Measurements from ENCODE around the gene ZNF398. TPM values are rescaled to one million over a fixed set of nuclear protein-coding genes. Genes with fewer than 3 reads are reported as not detected.

ZNF398 gene
- total and polyA plus RNA-seq, 9 of the 15 experiments (the other 6 are each of a cell fraction or from before 2014, with no cell fraction given): 4.0 to 18.6 (median 10.4) TPM

DNA sequence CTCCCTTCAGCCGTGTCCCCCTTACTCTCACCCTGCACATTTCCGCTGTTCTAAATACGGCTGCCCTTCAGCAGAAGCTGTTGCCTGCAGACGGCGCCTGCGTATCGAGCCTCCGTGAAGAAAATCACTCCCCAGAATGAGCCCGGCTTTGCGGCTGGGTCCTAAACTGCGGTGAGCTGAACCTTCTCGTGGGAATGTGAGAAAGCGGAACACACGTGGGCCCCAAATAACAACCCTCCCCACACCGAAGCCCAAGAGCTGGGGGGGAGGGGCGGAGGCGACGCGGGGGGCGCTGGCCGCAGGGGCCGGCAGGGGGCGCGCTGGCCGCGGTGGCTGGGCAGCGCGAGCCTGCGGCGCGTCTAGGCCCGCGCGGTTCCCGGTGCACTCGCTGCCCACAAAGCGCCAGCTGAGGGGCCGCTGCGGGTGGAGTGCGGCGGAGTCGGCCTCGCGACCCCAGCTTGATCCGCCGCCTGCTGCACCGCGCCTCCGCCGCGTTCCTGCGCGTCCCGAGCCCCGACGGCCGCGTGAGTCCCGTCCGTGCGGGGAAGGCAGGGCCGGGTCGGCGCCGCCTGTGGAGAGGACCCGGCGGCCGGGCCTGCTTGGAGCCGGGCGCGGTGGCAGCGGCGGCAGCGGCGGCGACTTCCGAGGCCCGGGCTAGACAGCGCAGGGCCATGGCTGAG lies at the start of gene ZNF398 (continued):
- TF ChIP-seq, protein P1, sequence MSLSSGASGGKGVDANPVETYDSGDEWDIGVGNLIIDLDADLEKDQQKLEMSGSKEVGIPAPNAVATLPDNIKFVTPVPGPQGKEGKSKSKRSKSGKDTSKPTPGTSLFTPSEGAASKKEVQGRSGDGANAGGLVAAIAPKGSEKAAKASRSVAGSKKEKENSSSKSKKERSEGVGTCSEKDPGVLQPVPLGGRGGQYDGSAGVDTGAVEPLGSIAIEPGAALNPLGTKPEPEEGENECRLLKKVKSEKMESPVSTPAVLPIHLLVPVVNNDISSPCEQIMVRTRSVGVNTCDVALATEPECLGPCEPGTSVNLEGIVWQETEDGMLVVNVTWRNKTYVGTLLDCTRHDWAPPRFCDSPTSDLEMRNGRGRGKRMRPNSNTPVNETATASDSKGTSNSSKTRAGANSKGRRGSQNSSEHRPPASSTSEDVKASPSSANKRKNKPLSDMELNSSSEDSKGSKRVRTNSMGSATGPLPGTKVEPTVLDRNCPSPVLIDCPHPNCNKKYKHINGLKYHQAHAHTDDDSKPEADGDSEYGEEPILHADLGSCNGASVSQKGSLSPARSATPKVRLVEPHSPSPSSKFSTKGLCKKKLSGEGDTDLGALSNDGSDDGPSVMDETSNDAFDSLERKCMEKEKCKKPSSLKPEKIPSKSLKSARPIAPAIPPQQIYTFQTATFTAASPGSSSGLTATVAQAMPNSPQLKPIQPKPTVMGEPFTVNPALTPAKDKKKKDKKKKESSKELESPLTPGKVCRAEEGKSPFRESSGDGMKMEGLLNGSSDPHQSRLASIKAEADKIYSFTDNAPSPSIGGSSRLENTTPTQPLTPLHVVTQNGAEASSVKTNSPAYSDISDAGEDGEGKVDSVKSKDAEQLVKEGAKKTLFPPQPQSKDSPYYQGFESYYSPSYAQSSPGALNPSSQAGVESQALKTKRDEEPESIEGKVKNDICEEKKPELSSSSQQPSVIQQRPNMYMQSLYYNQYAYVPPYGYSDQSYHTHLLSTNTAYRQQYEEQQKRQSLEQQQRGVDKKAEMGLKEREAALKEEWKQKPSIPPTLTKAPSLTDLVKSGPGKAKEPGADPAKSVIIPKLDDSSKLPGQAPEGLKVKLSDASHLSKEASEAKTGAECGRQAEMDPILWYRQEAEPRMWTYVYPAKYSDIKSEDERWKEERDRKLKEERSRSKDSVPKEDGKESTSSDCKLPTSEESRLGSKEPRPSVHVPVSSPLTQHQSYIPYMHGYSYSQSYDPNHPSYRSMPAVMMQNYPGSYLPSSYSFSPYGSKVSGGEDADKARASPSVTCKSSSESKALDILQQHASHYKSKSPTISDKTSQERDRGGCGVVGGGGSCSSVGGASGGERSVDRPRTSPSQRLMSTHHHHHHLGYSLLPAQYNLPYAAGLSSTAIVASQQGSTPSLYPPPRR (CRISPR knock-in tag; IDR thresholded peaks at IDR 0.05; ENCODE audit: borderline replicate concordance): peak; percentile 68; the same call in 1 of the 2 replicates
- TF ChIP-seq CBX2 (IDR thresholded peaks at IDR 0.05; ENCODE audit: insufficient read depth, low read length, poor library complexity, severe bottlenecking) (no peak), MAZ (CRISPR knock-in tag; conservative IDR thresholded peaks at IDR 0.05 in 1 of 2, IDR thresholded peaks at IDR 0.05 in 1 of 2) (peak; percentile 74 to 86)
- TF ChIP-seq, protein P2, sequence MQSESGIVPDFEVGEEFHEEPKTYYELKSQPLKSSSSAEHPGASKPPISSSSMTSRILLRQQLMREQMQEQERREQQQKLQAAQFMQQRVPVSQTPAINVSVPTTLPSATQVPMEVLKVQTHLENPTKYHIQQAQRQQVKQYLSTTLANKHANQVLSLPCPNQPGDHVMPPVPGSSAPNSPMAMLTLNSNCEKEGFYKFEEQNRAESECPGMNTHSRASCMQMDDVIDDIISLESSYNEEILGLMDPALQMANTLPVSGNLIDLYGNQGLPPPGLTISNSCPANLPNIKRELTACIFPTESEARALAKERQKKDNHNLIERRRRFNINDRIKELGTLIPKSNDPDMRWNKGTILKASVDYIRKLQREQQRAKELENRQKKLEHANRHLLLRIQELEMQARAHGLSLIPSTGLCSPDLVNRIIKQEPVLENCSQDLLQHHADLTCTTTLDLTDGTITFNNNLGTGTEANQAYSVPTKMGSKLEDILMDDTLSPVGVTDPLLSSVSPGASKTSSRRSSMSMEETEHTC (IDR thresholded peaks at IDR 0.05): 0 out of 2 replicates have a peak, but pooled peaks have one; percentile 37
- TF ChIP-seq, protein P3, sequence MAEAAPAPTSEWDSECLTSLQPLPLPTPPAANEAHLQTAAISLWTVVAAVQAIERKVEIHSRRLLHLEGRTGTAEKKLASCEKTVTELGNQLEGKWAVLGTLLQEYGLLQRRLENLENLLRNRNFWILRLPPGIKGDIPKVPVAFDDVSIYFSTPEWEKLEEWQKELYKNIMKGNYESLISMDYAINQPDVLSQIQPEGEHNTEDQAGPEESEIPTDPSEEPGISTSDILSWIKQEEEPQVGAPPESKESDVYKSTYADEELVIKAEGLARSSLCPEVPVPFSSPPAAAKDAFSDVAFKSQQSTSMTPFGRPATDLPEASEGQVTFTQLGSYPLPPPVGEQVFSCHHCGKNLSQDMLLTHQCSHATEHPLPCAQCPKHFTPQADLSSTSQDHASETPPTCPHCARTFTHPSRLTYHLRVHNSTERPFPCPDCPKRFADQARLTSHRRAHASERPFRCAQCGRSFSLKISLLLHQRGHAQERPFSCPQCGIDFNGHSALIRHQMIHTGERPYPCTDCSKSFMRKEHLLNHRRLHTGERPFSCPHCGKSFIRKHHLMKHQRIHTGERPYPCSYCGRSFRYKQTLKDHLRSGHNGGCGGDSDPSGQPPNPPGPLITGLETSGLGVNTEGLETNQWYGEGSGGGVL (CRISPR knock-in tag; IDR thresholded peaks at IDR 0.05): no peak
- TF ChIP-seq, protein P4, sequence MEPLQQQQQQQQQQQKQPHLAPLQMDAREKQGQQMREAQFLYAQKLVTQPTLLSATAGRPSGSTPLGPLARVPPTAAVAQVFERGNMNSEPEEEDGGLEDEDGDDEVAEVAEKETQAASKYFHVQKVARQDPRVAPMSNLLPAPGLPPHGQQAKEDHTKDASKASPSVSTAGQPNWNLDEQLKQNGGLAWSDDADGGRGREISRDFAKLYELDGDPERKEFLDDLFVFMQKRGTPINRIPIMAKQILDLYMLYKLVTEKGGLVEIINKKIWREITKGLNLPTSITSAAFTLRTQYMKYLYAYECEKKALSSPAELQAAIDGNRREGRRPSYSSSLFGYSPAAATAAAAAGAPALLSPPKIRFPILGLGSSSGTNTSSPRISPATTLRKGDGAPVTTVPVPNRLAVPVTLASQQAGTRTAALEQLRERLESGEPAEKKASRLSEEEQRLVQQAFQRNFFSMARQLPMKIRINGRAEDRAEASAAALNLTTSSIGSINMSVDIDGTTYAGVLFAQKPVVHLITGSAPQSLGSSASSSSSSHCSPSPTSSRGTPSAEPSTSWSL (CRISPR knock-in tag; IDR thresholded peaks at IDR 0.05; ENCODE audit: borderline replicate concordance): no peak
- TF ChIP-seq, protein P5, sequence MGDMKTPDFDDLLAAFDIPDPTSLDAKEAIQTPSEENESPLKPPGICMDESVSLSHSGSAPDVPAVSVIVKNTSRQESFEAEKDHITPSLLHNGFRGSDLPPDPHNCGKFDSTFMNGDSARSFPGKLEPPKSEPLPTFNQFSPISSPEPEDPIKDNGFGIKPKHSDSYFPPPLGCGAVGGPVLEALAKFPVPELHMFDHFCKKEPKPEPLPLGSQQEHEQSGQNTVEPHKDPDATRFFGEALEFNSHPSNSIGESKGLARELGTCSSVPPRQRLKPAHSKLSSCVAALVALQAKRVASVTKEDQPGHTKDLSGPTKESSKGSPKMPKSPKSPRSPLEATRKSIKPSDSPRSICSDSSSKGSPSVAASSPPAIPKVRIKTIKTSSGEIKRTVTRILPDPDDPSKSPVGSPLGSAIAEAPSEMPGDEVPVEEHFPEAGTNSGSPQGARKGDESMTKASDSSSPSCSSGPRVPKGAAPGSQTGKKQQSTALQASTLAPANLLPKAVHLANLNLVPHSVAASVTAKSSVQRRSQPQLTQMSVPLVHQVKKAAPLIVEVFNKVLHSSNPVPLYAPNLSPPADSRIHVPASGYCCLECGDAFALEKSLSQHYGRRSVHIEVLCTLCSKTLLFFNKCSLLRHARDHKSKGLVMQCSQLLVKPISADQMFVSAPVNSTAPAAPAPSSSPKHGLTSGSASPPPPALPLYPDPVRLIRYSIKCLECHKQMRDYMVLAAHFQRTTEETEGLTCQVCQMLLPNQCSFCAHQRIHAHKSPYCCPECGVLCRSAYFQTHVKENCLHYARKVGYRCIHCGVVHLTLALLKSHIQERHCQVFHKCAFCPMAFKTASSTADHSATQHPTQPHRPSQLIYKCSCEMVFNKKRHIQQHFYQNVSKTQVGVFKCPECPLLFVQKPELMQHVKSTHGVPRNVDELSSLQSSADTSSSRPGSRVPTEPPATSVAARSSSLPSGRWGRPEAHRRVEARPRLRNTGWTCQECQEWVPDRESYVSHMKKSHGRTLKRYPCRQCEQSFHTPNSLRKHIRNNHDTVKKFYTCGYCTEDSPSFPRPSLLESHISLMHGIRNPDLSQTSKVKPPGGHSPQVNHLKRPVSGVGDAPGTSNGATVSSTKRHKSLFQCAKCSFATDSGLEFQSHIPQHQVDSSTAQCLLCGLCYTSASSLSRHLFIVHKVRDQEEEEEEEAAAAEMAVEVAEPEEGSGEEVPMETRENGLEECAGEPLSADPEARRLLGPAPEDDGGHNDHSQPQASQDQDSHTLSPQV (IDR thresholded peaks at IDR 0.05): peak; percentile 63
- TF ChIP-seq, protein P6, sequence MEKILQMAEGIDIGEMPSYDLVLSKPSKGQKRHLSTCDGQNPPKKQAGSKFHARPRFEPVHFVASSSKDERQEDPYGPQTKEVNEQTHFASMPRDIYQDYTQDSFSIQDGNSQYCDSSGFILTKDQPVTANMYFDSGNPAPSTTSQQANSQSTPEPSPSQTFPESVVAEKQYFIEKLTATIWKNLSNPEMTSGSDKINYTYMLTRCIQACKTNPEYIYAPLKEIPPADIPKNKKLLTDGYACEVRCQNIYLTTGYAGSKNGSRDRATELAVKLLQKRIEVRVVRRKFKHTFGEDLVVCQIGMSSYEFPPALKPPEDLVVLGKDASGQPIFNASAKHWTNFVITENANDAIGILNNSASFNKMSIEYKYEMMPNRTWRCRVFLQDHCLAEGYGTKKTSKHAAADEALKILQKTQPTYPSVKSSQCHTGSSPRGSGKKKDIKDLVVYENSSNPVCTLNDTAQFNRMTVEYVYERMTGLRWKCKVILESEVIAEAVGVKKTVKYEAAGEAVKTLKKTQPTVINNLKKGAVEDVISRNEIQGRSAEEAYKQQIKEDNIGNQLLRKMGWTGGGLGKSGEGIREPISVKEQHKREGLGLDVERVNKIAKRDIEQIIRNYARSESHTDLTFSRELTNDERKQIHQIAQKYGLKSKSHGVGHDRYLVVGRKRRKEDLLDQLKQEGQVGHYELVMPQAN (IDR thresholded peaks at IDR 0.05; ENCODE audit: borderline replicate concordance): peak; percentile 85; the same call in 1 of the 2 replicates

Measured in K562 (cell line).